NCI-H510A treated with DMSO at 0.1 percent for 48 hours (cell line): ENCODE results near the gene CCN2.

Experiments used
- DNase-seq: peaks from one replicate; lab custom pipeline; 2025; lab: John Stamatoyannopoulos, UW

CCN2 gene, protein sequence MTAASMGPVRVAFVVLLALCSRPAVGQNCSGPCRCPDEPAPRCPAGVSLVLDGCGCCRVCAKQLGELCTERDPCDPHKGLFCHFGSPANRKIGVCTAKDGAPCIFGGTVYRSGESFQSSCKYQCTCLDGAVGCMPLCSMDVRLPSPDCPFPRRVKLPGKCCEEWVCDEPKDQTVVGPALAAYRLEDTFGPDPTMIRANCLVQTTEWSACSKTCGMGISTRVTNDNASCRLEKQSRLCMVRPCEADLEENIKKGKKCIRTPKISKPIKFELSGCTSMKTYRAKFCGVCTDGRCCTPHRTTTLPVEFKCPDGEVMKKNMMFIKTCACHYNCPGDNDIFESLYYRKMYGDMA

DNA sequence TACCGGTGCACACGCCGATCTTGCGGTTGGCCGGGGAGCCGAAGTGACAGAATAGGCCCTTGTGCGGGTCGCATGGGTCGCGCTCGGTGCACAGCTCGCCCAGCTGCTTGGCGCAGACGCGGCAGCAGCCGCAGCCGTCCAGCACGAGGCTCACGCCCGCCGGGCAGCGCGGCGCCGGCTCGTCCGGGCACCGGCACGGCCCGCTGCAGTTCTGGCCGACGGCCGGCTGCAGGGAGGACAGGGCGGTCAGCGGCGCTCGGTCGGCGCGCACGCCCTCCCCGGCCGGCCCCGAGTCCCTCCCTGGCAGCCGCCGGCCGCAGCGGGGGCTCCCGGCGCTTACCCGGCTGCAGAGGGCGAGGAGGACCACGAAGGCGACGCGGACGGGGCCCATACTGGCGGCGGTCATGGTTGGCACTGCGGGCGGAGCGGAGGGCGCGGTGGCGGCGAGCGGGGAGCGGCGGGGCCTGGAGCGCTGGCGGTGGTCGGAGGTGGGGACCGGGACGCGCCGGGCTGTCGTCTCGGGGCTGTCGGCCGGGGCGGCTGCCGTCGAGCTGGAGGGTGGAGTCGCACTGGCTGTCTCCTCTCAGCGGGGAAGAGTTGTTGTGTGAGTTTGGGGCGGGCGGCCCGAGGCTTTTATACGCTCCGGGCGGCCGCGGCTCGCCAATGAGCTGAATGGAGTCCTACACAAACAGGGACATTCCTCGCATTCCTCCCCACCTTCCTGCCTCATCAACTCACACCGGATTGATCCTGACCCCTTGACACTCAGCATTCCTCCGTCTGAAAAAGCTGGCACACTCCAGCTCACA, at the start of gene CCN2:
Gene CCN2 (minus strand): TSS at position 606 of the 809 bp plus-strand sequence. CDS start 200 bp downstream, at position 406.
- no peak for DNase-seq

DNA sequence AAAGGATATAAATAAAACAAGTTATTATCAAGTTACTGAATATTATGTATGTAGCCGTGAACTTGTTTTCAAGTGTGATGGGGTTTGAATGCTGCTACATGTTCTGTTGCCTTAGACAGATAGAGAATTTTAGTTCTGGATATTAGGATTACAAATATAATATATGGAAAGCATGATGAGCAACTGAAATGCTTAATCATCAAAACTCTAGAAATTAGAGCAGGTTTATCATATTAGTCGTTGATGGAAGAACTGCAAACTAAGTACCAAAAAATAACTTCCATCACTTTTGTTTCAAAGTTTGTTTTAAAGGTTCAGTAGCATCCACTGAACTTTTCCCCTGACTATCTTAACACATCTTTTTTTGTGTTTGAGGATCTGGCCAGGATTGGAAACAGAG, 49.1 kb upstream of the CCN2 start:
- no peak for DNase-seq

- no peak for DNase-seq
Observed at GRCh38 chr6:131999545-132000146, 48.5 kb upstream of the CCN2 start.

DNA sequence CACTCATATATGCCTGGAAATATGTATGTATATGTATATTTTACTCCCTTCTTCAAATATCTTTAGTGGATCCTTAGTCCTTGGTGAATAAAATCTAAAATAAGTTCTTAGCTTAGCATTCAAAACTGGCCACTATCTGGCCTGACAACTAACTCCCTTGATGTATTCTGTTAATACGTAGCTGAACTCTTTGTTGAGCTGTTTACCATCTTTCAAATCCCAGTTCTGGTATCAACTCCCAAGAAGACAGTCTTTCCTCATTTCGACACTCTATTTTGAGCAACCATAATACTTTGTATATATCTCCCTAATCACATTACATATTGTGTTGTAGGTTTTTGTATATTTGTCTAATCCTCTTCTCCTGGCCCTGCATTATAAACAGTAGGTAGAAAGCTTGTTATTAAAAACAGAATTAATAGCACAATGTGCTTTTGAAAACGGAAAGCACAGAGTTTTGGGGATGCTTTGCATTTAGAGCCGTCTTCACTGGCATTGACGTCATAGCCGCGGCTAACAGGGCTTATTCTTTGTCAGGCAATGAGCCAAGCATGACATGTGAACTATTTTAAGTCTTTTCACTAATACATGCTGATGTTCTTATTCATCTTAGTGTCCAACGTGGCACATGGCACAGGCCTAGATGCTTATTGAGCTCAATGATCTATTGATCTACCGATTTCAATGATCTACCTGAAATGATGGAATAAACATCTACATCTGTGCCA, 47.2 kb upstream of the CCN2 start:
- DNase-seq, result no peak

GRCh38 chr6:131997429-131998153, 46.4 kb upstream of the CCN2 start:
- no peak for DNase-seq

DNA sequence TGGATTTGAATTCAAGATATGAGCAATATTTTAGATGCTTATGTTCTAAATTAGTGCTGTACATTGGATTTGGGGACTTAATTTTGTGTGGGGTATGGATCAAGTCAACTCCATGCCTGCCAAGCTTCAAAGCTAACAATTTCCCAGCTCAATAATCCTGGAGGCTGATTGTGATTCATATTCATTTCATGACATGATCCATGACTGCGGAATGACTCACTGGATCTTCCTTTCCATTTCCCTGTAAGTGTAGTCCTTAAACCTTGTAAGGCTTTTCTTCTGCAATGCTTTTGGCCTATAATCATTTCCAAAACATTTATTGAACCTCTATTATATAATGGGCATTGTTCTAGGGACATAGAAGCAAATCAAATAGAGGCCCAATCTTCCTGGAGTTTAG, 44.7 kb upstream of the CCN2 start:
- no peak for DNase-seq

DNA sequence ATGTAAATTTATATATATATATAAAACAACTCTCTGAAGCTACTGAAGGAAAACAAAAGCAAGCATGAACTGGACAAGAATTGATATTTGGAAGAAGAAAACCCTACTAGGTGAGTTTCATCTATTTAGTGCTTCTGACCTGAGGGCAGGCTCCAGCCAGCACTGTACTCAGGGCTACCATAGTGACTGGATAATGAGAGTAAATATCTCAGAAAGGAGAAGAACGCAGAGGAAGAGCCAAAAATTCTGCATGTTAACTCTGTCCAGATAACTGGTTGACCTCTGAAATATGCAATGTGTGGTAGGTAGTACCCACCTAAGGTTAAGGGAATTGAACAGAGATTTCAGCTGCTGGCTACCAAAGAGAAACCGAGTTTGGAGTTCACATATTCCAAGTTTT, 41.4 kb upstream of the CCN2 start:
- DNase-seq, result no peak

DNA sequence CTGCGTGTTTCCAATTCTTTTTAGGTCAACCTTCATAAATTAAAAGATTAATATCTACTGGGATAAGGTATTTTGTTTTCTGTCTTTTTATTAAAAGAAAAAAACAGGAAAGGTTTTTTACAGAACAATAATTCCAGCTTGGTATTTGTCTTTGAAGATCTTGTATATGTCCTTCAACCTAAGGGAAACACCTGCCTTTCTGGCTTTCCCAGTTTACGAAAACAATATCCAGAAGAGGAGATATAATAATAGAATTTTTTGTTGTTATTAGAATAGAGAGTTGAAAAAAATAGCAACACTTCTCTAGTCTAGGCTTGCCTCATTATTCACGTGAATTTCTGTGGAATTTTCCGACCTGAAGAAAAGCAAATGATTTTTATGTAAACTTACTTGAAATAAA, 37.9 kb upstream of the CCN2 start:
- no peak for DNase-seq

DNA sequence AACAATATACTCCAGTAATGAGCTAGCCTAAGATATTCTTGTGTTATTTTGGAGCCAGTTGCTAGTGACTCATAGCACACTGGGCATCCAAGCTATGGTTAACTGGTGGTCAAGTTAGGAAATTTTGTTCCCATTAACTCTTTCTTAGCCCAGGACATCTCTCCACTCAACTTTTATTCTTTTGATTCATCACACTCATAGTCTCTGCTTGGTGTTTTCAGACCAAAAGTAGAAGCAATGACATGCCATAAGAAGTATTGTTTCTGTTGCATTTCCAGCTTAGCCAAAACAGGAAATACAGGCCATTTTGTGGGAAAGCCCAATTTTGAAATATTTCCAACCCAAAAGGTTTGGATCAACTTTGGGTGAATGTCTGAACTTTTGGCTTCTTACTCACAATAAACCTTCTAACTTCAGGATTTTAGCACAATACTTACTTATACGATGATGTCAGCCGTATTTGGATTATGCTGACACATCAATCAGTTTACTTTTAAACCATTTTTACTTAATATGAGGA, 31.6 kb upstream of the CCN2 start:
- no peak for DNase-seq

GRCh38 chr6:131981624-131981978, 30.4 kb upstream of the CCN2 start:
- DNase-seq, result no peak

DNA sequence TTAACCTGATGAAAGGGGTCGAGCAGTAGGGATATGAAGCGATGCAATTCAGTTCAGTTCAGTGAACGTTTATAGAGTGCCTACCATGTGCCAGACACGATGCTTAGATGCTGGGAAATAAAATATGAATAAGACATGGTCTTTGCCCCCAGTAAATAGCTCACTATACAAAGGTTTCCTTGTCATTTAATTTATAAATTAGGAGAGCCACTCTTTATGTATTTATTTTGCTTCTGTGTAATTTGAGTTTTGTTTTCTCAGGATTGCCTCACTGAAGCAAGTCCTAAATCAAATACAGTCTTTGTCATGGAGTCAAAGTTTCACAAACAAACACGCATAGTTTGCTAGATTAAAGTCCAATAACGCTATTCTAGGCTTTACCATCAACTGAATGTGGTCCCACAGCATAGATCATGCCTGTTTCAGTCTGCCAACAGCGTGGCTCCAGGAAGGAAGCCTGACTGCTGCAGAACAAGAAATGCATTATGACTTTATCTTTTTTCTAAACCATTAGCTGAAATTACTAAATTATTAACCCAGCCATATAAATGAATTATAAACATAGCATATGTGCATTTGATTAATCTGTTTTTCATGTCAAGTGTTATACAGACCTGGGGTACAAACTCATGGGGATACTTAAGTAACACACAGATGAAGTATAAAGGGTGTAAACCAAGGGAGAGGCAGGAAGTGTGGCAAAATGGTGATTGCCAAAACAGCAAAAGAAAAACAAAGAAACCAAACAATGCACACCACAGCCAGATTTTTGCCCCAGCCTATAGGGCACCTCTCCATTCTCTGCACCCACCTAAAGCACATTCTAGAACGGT, 29.8 kb upstream of the CCN2 start:
- DNase-seq, result no peak

- DNase-seq, result no peak
Observed at GRCh38 chr6:131980338-131980790, 29.2 kb upstream of the CCN2 start.

- no peak for DNase-seq
Observed at GRCh38 chr6:131979515-131980337, 28.6 kb upstream of the CCN2 start.

GRCh38 chr6:131978522-131978921, 27.4 kb upstream of the CCN2 start:
- no peak for DNase-seq

DNA sequence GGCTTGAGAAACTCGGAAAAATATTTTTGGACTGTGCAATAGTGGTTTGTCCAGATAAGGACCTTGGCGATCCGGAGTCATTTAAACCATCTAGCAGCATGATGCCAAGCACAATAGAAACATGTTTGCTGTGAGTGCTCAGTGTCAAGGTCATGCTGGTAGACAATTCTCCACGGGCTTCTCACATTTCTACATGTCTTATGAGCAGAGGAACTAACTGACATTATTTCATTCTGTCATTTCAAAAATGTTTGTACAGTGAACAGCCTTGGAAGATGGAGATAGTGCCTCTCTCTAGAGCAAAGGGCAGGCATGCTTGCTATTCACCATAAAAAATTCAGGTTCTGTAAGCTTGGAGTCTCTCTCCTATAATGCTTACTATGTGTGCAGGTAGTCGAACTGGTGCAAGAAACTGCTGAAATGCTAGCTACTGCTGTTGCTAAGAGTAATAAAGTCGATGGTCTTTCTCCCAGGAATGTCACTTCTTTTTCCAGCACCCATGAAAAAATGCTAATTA, 25.4 kb upstream of the CCN2 start:
- DNase-seq, result no peak

DNA sequence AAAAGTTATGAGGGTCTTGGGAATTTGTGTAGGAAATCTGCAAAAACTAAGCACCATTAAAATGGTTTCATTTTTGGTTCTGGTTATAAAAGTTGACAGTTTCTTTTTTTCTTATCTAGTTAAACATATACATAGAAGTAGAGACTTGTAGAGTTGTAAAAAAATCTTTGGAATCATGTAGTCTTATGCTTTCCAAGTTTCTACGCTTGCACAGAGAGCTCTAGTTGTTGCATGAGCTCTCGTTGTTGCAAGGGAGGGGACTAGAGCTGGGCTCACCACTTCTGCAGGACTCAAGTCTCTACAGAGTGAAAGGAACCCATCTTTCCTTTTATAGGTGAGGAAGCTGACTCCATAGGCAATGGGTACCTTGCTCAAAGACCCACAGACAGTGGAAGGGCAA, 21.6 kb upstream of the CCN2 start:
- no peak for DNase-seq

DNA sequence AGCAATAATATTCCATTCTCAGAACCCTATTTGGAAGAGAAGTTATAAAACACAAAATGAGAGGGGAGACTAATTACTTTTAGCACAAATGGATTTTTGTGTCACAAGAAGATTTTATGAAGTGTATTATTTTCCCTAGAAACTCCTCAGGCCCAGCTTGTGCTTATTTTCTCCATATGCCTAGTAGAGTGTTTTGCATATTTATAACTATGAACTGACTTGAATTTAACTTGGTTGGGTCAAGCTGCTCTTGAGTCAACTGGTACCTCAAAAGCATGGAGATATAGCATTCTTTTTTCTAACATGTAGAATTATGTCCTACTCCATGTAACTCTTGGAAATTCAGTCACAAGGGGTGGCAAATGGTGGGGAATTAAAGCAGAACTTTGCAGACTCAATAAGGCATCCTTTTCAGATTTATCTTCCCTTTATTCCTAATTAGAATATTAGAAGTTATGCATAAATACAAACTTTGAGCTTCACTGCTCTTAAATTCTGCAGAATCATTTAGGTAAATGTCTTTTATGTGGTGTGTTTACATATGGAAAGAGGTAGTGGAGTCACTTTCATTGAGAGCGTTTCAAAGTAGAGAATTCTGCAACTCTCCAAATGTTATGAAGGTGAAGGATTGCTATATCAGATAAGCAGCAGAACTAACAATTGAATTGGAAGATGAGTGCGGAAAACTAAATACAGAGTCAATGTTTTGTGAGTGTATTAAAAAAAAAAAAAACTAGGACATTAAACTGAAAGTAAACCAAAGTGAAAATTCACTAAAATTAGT, 19.1 kb upstream of the CCN2 start:
- no peak for DNase-seq

- no peak for DNase-seq
Observed at GRCh38 chr6:131968656-131969055, 17.5 kb upstream of the CCN2 start.

GRCh38 chr6:131967948-131968347, 16.8 kb upstream of the CCN2 start:
- no peak for DNase-seq
